ENCODE data around the gene NTN4.
"Not testable (repeated sequence)": the region's sequence is repeated elsewhere in the genome, so short reads cannot be mapped to it uniquely, and the experiment has no call there.

NTN4 gene

GRCh38 chr12:95741635-95742034 is 48.9 kb downstream of the NTN4 start:
- no peak overlapping the region for H3K4me3 ChIP-seq (ENCODE audit: low read depth in 1 of 2, low read length in 2 of 2)

GRCh38 chr12:95740751-95741150 is 49.8 kb downstream of the NTN4 start:
- Histone ChIP-seq H3K27me3 (ENCODE audit: low read depth, low read length) (no peaks in the 10 kb centered on the region), H3K27ac (ENCODE audit: low read length) (no peak overlapping the region), H3K9me3 (ENCODE audit: control insufficient read depth in 1 of 2, low read length in 2 of 2) (peaks cover 0 to 5% of the 10 kb centered on the region in 2 donors), H3K36me3 (ENCODE audit: control insufficient read depth in 1 of 2, insufficient read depth in 2 of 2, low read length in 2 of 2) (no peaks in the 10 kb centered on the region), H3K4me3 (ENCODE audit: low read depth in 1 of 2, low read length in 2 of 2) (no peak overlapping the region), H3K4me1 (ENCODE audit: control insufficient read depth in 1 of 2, insufficient read depth in 2 of 2, low read length in 2 of 2) (no peaks in the 10 kb centered on the region)

More at GRCh38 chr12:95741635-95742034, 48.9 kb downstream of the NTN4 start:
- H3K9me3 ChIP-seq (ENCODE audit: control insufficient read depth in 1 of 2, low read length in 2 of 2): peaks cover 0 to 6% of the 10 kb centered on the region in 2 donors
- no peak overlapping the region for H3K27ac ChIP-seq (ENCODE audit: low read length)
- H3K4me1 ChIP-seq (ENCODE audit: control insufficient read depth in 1 of 2, insufficient read depth in 2 of 2, low read length in 2 of 2): no peaks in the 10 kb centered on the region
- H3K27me3 ChIP-seq (ENCODE audit: low read depth, low read length): no peaks in the 10 kb centered on the region
- no peaks in the 10 kb centered on the region for H3K36me3 ChIP-seq (ENCODE audit: control insufficient read depth in 1 of 2, insufficient read depth in 2 of 2, low read length in 2 of 2)

GRCh38 chr12:95739561-95740313 is 50.8 kb downstream of the NTN4 start:
- H3K4me1 ChIP-seq (ENCODE audit: control insufficient read depth in 1 of 2, insufficient read depth in 2 of 2, low read length in 2 of 2): no peaks in the 10 kb centered on the region
- H3K9me3 ChIP-seq (ENCODE audit: control insufficient read depth in 1 of 2, low read length in 2 of 2): no peaks in the 10 kb centered on the region
- H3K36me3 ChIP-seq (ENCODE audit: control insufficient read depth in 1 of 2, insufficient read depth in 2 of 2, low read length in 2 of 2): no peaks in the 10 kb centered on the region
- no peak overlapping the region for H3K27ac ChIP-seq (ENCODE audit: low read length)
- H3K27me3 ChIP-seq (ENCODE audit: low read depth, low read length): no peaks in the 10 kb centered on the region
- no peak overlapping the region for H3K4me3 ChIP-seq (ENCODE audit: low read depth in 1 of 2, low read length in 2 of 2)

GRCh38 chr12:95738024-95738611 is 52.4 kb downstream of the NTN4 start:
- H3K4me1 ChIP-seq (ENCODE audit: control insufficient read depth in 1 of 2, insufficient read depth in 2 of 2, low read length in 2 of 2): peaks cover 0 to 9% of the 10 kb centered on the region in 2 donors
- H3K9me3 ChIP-seq (ENCODE audit: control insufficient read depth in 1 of 2, low read length in 2 of 2): no peaks in the 10 kb centered on the region
- no peaks in the 10 kb centered on the region for H3K36me3 ChIP-seq (ENCODE audit: control insufficient read depth in 1 of 2, insufficient read depth in 2 of 2, low read length in 2 of 2)
- no peak overlapping the region for H3K4me3 ChIP-seq (ENCODE audit: low read depth in 1 of 2, low read length in 2 of 2)
- no peaks in the 10 kb centered on the region for H3K27me3 ChIP-seq (ENCODE audit: low read depth, low read length)
- no peak overlapping the region for H3K27ac ChIP-seq (ENCODE audit: low read length)

- Histone ChIP-seq H3K27me3 (ENCODE audit: low read depth, low read length) (no peaks in the 10 kb centered on the region), H3K27ac (ENCODE audit: low read length) (no peak overlapping the region), H3K36me3 (ENCODE audit: control insufficient read depth in 1 of 2, insufficient read depth in 2 of 2, low read length in 2 of 2) (no peaks in the 10 kb centered on the region), H3K4me3 (ENCODE audit: low read depth in 1 of 2, low read length in 2 of 2) (no peak overlapping the region), H3K4me1 (ENCODE audit: control insufficient read depth in 1 of 2, insufficient read depth in 2 of 2, low read length in 2 of 2) (peaks cover 0 to 18% of the 10 kb centered on the region in 2 donors), H3K9me3 (ENCODE audit: control insufficient read depth in 1 of 2, low read length in 2 of 2) (no peaks in the 10 kb centered on the region)
These were observed 53.9 kb downstream of the NTN4 start for GRCh38 chr12:95736631-95737030.

- not testable (repeated sequence) for H3K27ac ChIP-seq (ENCODE audit: low read length); H3K9me3 ChIP-seq (ENCODE audit: control insufficient read depth in 1 of 2, low read length in 2 of 2); H3K36me3 ChIP-seq (ENCODE audit: control insufficient read depth in 1 of 2, insufficient read depth in 2 of 2, low read length in 2 of 2); H3K27me3 ChIP-seq (ENCODE audit: low read depth, low read length); H3K4me3 ChIP-seq (ENCODE audit: low read depth in 1 of 2, low read length in 2 of 2)
- peaks cover 0 to 18% of the 10 kb centered on the region in 2 donors for H3K4me1 ChIP-seq (ENCODE audit: control insufficient read depth in 1 of 2, insufficient read depth in 2 of 2, low read length in 2 of 2)
These were observed 54.8 kb downstream of the NTN4 start for GRCh38 chr12:95735728-95736127.

- Histone ChIP-seq H3K4me1 (ENCODE audit: control insufficient read depth in 1 of 2, insufficient read depth in 2 of 2, low read length in 2 of 2) (peaks cover 0 to 18% of the 10 kb centered on the region in 2 donors), H3K27me3 (ENCODE audit: low read depth, low read length) (no peaks in the 10 kb centered on the region), H3K4me3 (ENCODE audit: low read depth in 1 of 2, low read length in 2 of 2) (no peak overlapping the region), H3K36me3 (ENCODE audit: control insufficient read depth in 1 of 2, insufficient read depth in 2 of 2, low read length in 2 of 2) (no peaks in the 10 kb centered on the region), H3K27ac (ENCODE audit: low read length) (peak overlapping the region; percentile 3), H3K9me3 (ENCODE audit: control insufficient read depth in 1 of 2, low read length in 2 of 2) (no peaks in the 10 kb centered on the region)
These were observed 57.3 kb downstream of the NTN4 start for GRCh38 chr12:95733141-95733825.

- H3K9me3 ChIP-seq (ENCODE audit: control insufficient read depth in 1 of 2, low read length in 2 of 2): peaks cover 0 to 4% of the 10 kb centered on the region in 2 donors
- H3K27ac ChIP-seq (ENCODE audit: low read length): no peak overlapping the region
- H3K4me1 ChIP-seq (ENCODE audit: control insufficient read depth in 1 of 2, insufficient read depth in 2 of 2, low read length in 2 of 2): peaks cover 0 to 18% of the 10 kb centered on the region in 2 donors
- no peaks in the 10 kb centered on the region for H3K27me3 ChIP-seq (ENCODE audit: low read depth, low read length)
- H3K36me3 ChIP-seq (ENCODE audit: control insufficient read depth in 1 of 2, insufficient read depth in 2 of 2, low read length in 2 of 2): no peaks in the 10 kb centered on the region
- H3K4me3 ChIP-seq (ENCODE audit: low read depth in 1 of 2, low read length in 2 of 2): no peak overlapping the region
These were observed 59.0 kb downstream of the NTN4 start for GRCh38 chr12:95731519-95731958.

GRCh38 chr12:95730457-95730856 is 60.1 kb downstream of the NTN4 start:
- Histone ChIP-seq H3K27ac (ENCODE audit: low read length) (no peak overlapping the region), H3K27me3 (ENCODE audit: low read depth, low read length) (no peaks in the 10 kb centered on the region), H3K36me3 (ENCODE audit: control insufficient read depth in 1 of 2, insufficient read depth in 2 of 2, low read length in 2 of 2) (no peaks in the 10 kb centered on the region), H3K4me1 (ENCODE audit: control insufficient read depth in 1 of 2, insufficient read depth in 2 of 2, low read length in 2 of 2) (peaks cover 0 to 18% of the 10 kb centered on the region in 2 donors), H3K9me3 (ENCODE audit: control insufficient read depth in 1 of 2, low read length in 2 of 2) (peaks cover 0 to 5% of the 10 kb centered on the region in 2 donors), H3K4me3 (ENCODE audit: low read depth in 1 of 2, low read length in 2 of 2) (no peak overlapping the region)

- H3K9me3 ChIP-seq (ENCODE audit: control insufficient read depth in 1 of 2, low read length in 2 of 2): peaks cover 0 to 5% of the 10 kb centered on the region in 2 donors
- no peaks in the 10 kb centered on the region for H3K36me3 ChIP-seq (ENCODE audit: control insufficient read depth in 1 of 2, insufficient read depth in 2 of 2, low read length in 2 of 2)
- no peak overlapping the region for H3K27ac ChIP-seq (ENCODE audit: low read length)
- no peaks in the 10 kb centered on the region for H3K27me3 ChIP-seq (ENCODE audit: low read depth, low read length)
- no peaks in the 10 kb centered on the region for H3K4me1 ChIP-seq (ENCODE audit: control insufficient read depth in 1 of 2, insufficient read depth in 2 of 2, low read length in 2 of 2)
- H3K4me3 ChIP-seq (ENCODE audit: low read depth in 1 of 2, low read length in 2 of 2): no peak overlapping the region
These were observed 63.7 kb downstream of the NTN4 start for GRCh38 chr12:95726903-95727302.

- H3K27ac ChIP-seq (ENCODE audit: low read length): no peak overlapping the region
- H3K36me3 ChIP-seq (ENCODE audit: control insufficient read depth in 1 of 2, insufficient read depth in 2 of 2, low read length in 2 of 2): no peaks in the 10 kb centered on the region
These were observed 65.8 kb downstream of the NTN4 start for GRCh38 chr12:95724767-95725166.

More at GRCh38 chr12:95724767-95725166, 65.8 kb downstream of the NTN4 start:
- Histone ChIP-seq H3K4me1 (ENCODE audit: control insufficient read depth in 1 of 2, insufficient read depth in 2 of 2, low read length in 2 of 2) (peaks cover 0 to 3% of the 10 kb centered on the region in 2 donors), H3K27me3 (ENCODE audit: low read depth, low read length) (no peaks in the 10 kb centered on the region), H3K9me3 (ENCODE audit: control insufficient read depth in 1 of 2, low read length in 2 of 2) (peaks cover 0 to 5% of the 10 kb centered on the region in 2 donors), H3K4me3 (ENCODE audit: low read depth in 1 of 2, low read length in 2 of 2) (no peak overlapping the region)

Data from muscle layer of duodenum (tissue), 2 donors.